Fibroblast of mammary gland (primary cell): Measurements from ENCODE around the gene DLG2.

Experiments
- DNase-seq: peaks from one replicate; pipeline ENCODE4 v3.0.0-alpha.2; 2010; ENCODE audit warnings: low read depth
- H3K4me3 ChIP-seq: 2 replicates; pipeline ENCODE4 v1.5.1; 2011; ENCODE audit warnings: low read depth, mild to moderate bottlenecking, low read length, moderate library complexity; ENCODE audit not compliant: control insufficient read depth
- TF ChIP-seq, protein P1 (sequence below): conservative IDR thresholded peaks from 2 replicates; pipeline ENCODE4 v1.5.1; 2011; ENCODE audit warnings: low read depth, low read length, inconsistent platforms; ENCODE audit not compliant: control insufficient read depth, insufficient read depth

Gene DLG2

DNA sequence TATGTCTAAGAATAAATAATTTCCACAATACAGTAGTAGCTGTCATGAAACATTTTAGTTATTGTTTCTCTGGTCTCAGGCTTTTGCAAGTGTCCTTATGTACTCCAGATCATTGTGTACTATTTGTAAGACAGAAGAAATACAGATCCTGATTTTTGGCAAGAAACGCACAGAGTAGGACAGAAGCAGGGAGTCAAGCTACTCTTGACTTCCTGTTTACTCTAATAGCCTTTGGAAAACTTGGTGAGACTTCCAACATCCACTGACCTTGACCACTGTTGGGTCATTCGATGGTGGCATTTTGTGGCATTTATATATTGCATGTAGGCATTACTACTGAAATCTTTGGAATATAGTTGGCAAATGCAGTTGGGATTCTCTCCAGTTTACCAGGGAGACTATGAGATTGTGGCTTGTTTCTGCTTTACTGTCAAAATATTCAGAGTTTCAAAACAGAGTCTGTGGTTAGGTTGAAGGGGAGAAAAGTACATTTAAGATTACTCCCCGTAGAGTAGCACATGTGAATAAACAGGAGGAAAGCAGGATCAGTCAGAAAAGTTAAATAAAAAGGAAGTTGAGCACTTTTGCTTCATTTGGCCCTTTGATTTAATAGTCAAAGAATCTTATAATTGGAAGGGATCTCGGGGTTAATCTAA, 1614.8 kb downstream of the DLG2 start:
- H3K4me3 ChIP-seq: no peak overlapping the region
- no peak for DNase-seq
- TF ChIP-seq, protein P1, sequence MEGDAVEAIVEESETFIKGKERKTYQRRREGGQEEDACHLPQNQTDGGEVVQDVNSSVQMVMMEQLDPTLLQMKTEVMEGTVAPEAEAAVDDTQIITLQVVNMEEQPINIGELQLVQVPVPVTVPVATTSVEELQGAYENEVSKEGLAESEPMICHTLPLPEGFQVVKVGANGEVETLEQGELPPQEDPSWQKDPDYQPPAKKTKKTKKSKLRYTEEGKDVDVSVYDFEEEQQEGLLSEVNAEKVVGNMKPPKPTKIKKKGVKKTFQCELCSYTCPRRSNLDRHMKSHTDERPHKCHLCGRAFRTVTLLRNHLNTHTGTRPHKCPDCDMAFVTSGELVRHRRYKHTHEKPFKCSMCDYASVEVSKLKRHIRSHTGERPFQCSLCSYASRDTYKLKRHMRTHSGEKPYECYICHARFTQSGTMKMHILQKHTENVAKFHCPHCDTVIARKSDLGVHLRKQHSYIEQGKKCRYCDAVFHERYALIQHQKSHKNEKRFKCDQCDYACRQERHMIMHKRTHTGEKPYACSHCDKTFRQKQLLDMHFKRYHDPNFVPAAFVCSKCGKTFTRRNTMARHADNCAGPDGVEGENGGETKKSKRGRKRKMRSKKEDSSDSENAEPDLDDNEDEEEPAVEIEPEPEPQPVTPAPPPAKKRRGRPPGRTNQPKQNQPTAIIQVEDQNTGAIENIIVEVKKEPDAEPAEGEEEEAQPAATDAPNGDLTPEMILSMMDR: no peak

DNA sequence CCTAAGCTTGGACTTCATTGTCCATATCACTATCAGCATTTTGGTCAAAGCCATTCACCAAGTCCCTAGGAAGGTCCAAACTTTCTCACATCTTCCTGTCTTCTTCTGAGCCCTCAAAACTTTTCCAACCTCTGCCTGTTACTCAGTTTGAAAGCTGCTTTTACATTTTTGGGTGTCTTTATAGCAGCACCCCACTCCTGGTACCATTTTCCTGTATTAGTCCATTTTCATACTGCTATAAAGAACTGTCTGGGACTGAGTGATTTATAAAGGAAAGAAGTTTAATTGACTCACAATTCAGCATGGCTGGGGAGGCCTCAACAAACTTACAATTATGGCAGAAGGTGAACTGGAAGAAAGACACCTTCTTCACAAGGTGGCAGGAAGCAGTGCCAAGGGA, 1624.0 kb downstream of the DLG2 start:
- TF ChIP-seq, protein P1: no peak
- no peak overlapping the region for H3K4me3 ChIP-seq
- DNase-seq: no peak

DNA sequence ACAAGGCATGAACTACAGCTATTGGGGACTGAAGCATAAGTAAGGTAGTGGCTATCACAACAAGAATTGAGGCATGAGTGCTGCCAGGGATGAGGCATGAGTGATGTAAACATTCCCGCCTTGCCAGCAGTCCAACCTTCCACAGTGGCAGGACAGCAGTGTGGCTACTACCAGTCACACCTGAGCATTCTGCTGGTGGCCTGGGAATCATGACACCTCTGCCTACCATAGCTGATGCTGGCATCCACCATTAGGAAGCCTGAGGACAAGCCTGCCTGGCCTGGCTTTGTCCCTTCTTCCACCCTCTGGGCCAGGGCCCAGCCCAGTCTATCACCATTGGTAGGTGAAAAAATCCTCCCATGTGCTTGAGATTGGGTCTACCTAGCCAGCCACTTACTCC, 1628.2 kb downstream of the DLG2 start:
- no peak for DNase-seq
- TF ChIP-seq, protein P1: no peak
- no peak overlapping the region for H3K4me3 ChIP-seq

DNA sequence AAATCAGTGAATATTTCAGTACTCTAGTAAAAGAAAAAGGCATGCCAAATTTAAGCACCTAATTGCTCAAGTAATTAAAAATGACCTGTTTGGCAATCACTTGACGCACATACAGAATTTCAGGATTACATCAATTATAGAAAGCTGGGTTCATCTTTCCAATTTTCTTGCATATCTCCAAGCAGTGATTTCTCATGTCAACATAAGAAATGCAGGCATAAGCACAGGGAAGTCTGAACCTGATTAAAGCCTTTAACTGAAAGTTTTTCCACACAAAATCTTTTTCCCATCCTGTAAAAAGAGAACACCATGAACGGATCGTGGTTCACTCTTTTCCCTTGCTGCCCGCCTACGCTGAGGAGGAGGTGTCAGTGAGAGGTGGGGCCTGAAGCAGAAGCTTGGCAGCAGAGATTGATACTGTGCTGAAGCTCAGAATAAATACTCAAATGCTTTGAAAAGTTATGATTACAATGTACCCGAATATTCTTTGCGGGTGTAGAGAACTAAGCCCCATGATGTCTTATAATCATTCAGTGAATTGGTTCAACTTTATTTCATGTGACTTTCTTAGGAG, 1636.9 kb downstream of the DLG2 start:
- H3K4me3 ChIP-seq: no peak overlapping the region
- peak; percentile 5 for DNase-seq
- TF ChIP-seq, protein P1: no peak

- TF ChIP-seq, protein P1: no peak
- no peak overlapping the region for H3K4me3 ChIP-seq
- no peak for DNase-seq
Measured at GRCh38 chr11:83982825-83983224, 1644.3 kb downstream of the DLG2 start.

- no peak overlapping the region for H3K4me3 ChIP-seq
- TF ChIP-seq, protein P1: no peak
- no peak for DNase-seq
Measured at GRCh38 chr11:83979593-83979992, 1647.6 kb downstream of the DLG2 start.

GRCh38 chr11:83978942-83979341, 1648.2 kb downstream of the DLG2 start:
- DNase-seq: no peak
- H3K4me3 ChIP-seq: no peak overlapping the region
- TF ChIP-seq, protein P1: no peak
